GM12874 (cell line): ENCODE results near the gene MFN1.

Experiments used
- CTCF ChIP-seq: IDR thresholded peaks from 2 replicates; pipeline ENCODE4 v1.5.1; 2011; ENCODE audit warnings: low read depth, mild to moderate bottlenecking, control low read depth, low read length, moderate library complexity; ENCODE audit not compliant: insufficient read depth

The MFN1 gene

GRCh38 chr3:179363332-179363731 lies 15.8 kb downstream of the MFN1 start:
- TF ChIP-seq CTCF, result no peak

- TF ChIP-seq CTCF, result no peak
Observed at GRCh38 chr3:179369621-179370020, 22.1 kb downstream of the MFN1 start.

GRCh38 chr3:179373938-179374337 lies 26.4 kb downstream of the MFN1 start:
- no peak for TF ChIP-seq CTCF

- TF ChIP-seq CTCF, result no peak
Observed at GRCh38 chr3:179375091-179375999, 27.8 kb downstream of the MFN1 start.

GRCh38 chr3:179376474-179376873 lies 29.0 kb downstream of the MFN1 start:
- no peak for TF ChIP-seq CTCF

- no peak for TF ChIP-seq CTCF
Observed at GRCh38 chr3:179391906-179392305, 44.4 kb downstream of the MFN1 start.

- TF ChIP-seq CTCF, result no peak
Observed at GRCh38 chr3:179398574-179399231, 51.2 kb downstream of the MFN1 start.
